HAP-1 (cell line): Measurements from ENCODE around the gene NUS1.
"Not testable (repeated sequence)": the region's sequence is repeated elsewhere in the genome, so short reads cannot be mapped to it uniquely, and the experiment has no call there.

Source experiments
- DNase-seq, 2 experiments: peaks; one replicate each; pipeline ENCODE4 v3.0.0-alpha.2; 2016 to 2020; ENCODE audit warnings: low spot score in 2 of 2
- H3K27me3 ChIP-seq: fragments of 250-450 bp; sonication (Bioruptor Pico); 2 replicates; pipeline ENCODE4 v1.5.1; 2020; ENCODE audit warnings: low read depth, mild to moderate bottlenecking, moderate library complexity
- H3K36me3 ChIP-seq: fragments of 250-450 bp; sonication (Bioruptor Pico); replicated peaks from 2 replicates; pipeline ENCODE4 v1.5.1; 2020; ENCODE audit warnings: mild to moderate bottlenecking
- H3K4me1 ChIP-seq: fragments of 250-450 bp; sonication (Bioruptor Pico); 2 replicates; pipeline ENCODE4 v1.5.1; 2020; ENCODE audit warnings: mild to moderate bottlenecking
- H3K4me3 ChIP-seq: fragments of 250-450 bp; sonication (Bioruptor Pico); 2 replicates; pipeline ENCODE4 v1.5.1; 2020; ENCODE audit warnings: mild to moderate bottlenecking, moderate library complexity
- H3K9me3 ChIP-seq: fragments of 250-450 bp; sonication (Bioruptor Pico); 2 replicates; pipeline ENCODE4 v1.5.1; 2020; ENCODE audit warnings: mild to moderate bottlenecking, moderate library complexity
- in situ Hi-C: fragments of 300-500 bp; cut with MboI; formaldehyde crosslinking; loops from 3 replicates; pipeline ENCODE4 v1.14.3; 2020; ENCODE audit warnings: low sequenced_read_pairs, inconsistent platforms, mixed read lengths

Gene NUS1

DNA sequence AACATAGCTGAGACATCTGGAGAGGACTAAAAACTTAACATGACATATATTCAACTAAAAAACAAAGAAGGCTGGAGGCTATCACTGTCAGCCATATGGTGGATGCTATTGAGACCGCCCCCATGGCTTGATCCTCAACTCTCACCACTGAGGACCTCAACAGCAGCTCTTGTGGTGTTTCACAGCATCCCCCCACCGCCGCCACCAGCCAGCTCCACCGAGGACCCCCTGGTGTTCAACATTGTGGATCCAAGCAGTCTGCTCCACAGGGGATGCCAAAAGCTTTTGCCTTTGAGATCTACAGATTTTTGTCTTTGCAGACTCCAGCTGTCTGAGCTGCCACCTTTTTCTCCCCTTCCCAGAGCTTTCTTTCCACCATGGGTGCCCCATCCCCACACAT, 64.6 kb downstream of the NUS1 start:
- DNase-seq, result no peak
- Histone ChIP-seq H3K4me1 (no peaks in the 10 kb centered on the region), H3K4me3 (no peak overlapping the region), H3K27me3 (no peaks in the 10 kb centered on the region), H3K36me3 (no peaks in the 10 kb centered on the region), H3K9me3 (no peaks in the 10 kb centered on the region)
- in situ Hi-C loops, result no loop called here

- no peak for DNase-seq
- Histone ChIP-seq H3K36me3 (no peaks in the 10 kb centered on the region), H3K4me1 (no peaks in the 10 kb centered on the region), H3K4me3 (no peak overlapping the region), H3K27me3 (no peaks in the 10 kb centered on the region), H3K9me3 (no peaks in the 10 kb centered on the region)
- in situ Hi-C loops, result no loop called here
These were observed 65.3 kb downstream of the NUS1 start for GRCh38 chr6:117740605-117741004.

DNA sequence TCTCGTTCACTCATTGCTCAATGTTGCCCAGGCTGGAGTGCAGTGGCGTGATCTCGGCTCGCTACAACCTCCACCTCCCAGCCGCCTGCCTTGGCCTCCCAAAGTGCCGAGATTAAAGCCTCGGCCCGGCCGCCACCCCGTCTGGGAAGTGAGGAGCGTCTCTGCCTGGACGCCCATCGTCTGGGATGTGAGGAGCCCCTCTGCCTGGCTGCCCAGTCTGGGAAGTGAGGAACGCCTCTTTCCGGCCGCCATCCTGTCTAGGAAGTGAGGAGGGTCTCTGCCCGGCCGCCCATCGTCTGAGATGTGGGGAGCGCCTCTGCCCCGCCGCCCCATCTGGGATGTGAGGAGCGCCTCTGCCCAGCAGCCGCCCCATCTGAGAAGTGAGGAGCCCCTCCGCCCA, 75.4 kb downstream of the NUS1 start:
- H3K27me3 ChIP-seq, in situ Hi-C loops, H3K9me3 ChIP-seq, H3K4me1 ChIP-seq, H3K4me3 ChIP-seq, DNase-seq, H3K36me3 ChIP-seq: not testable (repeated sequence)
